HG03045 (cell line): ENCODE measurements around the gene PSMB7.
"Not testable (repeated sequence)": the region's sequence is repeated elsewhere in the genome, so short reads cannot be mapped to it uniquely, and the experiment has no call there.

ENCODE experiments used
- ATAC-seq: cut with Tn5 transposase; IDR thresholded peaks from one replicate; pipeline ENCODE4 v1.9.1; 2021; ENCODE audit warnings: mild to moderate bottlenecking, moderate library complexity; ENCODE audit not compliant: unreplicated experiment

The PSMB7 gene

DNA sequence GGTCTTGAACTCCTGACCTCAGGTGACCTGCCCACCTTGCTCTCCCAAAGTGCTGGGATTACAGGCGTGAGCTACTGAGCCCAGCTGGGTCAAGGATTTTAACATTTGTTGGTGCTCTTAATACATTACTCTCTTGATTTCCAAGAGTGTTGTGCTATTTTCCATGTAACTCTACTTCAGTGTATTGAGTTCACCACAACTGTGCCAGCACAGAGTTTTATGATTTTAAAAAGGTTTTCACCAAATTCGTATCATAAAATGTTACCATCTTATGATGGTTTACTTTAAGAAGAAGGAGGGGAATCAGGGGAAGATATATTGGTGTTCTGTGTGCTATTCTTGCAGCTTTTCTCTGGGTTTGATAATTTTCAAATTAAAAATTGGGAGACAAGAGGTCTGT lies 28.4 kb upstream of the PSMB7 start:
- no peak for ATAC-seq

DNA sequence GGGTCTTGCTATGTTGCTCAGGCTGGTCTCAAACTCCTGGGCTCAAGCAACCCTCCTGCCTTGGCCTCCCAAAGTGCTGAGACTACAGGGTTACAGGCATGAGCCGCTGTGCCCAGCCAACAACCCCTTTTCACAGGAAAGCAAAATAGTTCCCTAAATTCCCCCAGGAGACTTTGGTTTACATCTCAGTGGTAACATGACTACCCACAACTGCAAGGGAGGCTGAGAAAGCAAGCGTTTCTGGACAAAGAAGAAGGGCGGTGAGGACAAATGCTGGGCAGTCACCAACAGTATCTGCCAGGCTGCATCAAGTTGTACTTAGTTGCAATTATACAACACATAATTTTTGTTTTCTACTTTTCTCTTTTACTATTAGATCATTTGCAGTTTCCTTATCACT lies 27.6 kb upstream of the PSMB7 start:
- no peak for ATAC-seq

DNA sequence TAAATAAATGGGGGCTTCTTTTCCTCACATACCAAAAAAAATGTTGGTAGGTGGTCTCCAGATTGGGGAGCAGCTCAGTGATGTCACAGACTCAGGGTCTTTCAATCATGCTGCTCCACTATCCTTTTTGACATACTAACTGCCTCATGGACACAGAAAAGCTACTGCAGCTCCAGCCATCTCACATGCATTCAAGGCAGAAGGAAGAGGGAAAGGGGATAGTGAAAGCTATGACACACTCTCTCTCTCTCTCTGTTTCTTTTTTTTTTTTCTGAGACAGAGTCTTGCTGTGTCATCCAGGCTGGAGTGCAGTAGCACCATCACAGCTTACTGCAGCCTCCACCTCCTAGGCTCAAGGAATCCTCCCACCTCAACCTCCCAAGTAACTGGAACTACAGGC lies 27.1 kb upstream of the PSMB7 start:
- ATAC-seq = no peak

DNA sequence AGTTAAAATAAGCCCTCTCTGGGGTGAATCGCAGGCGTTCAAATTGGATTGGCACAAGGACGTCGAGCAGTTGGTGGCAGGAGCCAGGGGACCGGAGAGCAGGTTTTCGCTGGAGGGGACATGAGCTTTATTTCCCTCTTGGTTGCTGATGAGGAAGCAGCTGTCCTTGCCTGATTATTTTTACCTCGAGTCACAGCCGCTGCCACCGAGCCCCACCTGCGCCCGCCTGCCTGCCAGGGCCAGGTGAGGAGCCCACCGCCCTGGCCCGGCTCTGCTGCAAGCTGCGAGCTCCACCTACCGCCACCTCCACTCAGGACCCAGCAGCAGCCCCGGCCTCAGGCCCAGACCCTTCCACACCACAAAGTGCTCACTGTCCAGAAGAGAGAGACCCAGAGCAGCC lies 26.0 kb upstream of the PSMB7 start:
- ATAC-seq = no peak

DNA sequence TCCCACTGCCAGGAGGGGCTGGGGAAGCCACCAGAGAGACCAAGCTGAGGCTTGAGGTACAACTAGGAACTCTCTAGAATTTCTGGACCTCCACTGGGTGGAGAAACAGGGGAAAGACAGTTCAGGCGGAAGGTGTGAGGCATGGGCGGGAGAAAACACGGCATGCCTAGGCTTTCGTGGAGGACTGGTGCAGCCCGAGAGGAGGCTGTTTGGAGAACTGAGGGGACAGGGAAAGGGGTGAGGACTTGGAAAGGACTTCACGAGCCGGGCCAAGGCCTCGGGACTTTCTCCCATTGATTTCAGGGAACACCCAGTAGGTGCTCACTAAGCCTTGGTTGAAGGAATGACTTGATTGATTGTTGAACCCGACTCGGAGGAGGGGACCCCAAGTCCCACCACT lies 25.5 kb upstream of the PSMB7 start:
- ATAC-seq = no peak

DNA sequence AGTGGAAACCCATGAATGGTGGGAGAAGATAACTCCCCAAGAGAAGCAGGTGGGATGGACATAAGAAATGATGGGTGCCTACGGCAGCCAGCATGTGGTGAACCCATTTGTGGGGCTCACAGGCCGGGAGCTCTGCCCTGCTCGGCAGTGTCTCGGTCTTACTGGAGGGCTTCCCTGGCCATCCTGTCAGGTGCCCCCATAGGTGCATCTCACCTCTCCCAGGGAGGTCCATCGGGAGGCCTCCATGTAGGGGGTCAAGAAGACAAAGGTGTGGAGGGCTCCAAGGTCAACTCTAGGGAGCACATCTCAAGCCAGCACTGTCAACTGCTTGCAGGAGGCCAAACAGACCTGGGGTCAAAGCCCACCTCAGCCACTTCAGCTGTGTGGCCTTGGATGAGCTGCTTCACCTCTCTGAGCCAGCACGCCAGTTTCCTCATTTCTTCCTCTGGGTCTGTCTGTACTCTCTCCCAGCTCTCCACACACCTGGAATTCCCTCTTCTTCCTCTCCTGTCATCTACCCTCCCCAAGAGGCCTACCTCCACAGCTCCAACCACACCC lies 24.5 kb upstream of the PSMB7 start:
- ATAC-seq = no peak

DNA sequence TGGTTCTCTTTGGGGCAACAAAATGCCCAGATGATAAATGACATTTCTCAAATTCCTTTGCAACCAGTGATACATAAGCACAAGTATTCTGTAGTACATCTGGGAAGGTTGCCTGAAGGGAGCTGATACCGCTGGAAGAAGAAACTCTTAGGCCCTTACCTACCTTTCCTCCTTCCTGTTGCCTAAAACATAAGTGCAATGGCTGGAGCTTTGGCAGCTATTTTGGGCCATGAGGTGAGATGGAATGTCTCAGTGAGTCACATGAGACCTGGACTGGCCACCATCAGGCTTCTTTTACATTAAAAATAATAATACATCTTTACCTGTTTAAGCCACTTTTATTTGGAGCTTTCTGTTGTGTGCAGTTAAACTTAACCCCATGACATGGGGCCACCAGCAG lies 23.8 kb upstream of the PSMB7 start:
- no peak for ATAC-seq

DNA sequence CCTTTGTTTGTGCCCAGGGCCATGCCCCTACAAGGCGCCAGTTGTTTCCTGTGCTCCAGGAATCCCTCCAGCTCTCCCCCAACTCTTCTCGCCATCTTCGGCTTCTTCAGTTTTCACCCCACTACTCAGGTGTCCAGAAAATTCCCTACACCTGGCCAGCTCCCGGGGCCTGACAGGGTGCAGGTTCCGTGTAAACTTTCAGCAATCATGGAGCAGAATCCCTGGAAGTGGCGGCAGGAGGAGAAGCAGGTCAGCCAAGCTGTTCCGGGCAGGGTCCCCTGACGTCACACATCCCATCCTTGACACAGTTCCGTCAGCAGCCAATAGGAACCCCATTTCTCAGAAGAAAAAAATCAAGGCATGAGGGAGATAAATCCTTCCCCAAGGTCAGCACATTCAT lies 22.8 kb upstream of the PSMB7 start:
- no peak for ATAC-seq

DNA sequence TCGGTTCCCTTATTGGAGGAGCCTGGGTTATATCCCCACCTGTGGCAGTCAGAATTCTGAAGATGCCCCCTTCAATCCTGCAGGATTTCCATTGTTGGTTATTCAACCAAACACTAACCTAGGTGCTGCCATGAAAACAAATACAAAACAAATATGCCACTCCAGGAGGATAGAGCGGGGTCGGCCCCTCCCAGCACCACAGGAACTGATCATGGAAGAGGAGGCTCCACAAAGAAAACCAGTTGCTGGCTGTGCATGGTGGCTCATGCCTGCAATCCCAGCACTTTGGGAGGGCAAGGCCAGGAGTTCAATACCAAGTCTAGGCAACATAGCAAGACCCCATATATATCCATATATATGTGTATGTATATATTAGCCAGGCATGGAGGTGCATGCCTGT lies 21.8 kb upstream of the PSMB7 start:
- ATAC-seq = no peak

DNA sequence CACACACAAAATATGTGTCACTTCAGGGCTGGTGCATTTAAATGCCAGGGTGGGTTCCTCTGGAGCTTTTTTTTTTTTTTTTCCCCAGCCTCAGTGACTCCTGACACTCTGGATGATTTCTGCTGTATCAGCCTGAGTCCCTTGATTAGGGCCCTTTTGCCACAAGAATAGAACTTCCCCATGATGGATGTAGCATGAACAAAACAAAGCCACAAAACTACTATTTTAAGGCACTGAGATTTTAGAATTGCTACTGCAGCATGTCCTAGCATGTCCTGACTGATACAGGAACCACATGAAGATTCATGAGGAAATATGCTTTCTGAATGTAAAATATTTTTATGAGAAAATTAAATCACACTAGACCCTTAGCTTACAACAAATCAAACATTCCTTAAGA lies 21.1 kb upstream of the PSMB7 start:
- no peak for ATAC-seq

DNA sequence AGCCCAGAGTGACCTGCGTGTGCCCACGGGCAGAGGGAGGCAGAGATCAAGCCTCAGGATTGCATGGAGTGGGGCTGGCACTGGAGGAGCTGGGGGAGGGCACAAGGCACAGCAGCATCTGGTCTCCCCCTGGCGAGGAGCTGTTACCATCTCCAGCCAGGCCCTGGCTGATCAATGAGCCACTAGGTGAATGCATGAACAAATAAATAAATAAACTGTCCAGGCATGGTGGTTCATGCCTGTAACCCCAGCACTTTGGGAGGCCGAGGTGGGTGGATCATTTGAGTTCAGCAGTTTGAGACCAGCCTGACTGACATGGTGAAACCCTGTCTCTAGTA lies 14.3 kb upstream of the PSMB7 start:
- ATAC-seq = no peak

DNA sequence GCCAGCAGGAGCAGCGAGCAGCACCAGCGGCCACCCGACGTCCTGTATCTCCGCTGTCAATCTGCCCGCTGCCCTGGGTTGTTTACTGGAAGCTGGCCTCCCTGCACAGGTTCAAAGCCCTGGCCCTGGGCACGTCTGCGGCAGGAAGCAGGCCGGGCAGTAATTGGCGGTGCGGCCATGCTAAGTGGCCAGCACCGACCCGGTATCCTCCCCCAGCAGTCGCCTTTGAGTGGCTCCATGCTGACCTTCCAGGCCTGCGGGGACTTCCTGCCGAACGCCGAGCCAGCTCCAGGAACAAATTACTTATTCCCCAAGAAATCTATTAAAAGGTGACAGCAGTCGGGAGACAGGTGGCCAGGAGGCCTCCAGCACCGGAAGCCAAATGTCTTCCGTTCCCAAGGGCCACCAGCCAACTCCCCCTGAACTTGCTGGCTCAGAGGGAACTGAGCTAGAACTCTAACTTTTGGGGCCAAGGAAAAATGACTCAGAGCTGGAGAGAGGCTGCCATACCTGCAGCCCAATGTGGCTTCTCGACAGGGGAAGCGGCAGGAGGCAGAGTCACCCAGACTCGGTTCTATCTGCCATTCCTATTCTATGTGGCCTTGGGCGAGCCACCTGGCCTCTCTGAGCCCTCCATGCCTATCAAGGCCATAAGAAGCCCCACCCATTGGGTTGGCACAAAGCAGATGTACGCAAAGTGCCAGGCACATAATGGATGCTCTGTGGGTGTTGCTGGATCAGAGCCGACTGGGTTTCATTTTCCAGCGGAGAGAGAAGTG lies 13.7 kb upstream of the PSMB7 start:
- ATAC-seq = no peak

DNA sequence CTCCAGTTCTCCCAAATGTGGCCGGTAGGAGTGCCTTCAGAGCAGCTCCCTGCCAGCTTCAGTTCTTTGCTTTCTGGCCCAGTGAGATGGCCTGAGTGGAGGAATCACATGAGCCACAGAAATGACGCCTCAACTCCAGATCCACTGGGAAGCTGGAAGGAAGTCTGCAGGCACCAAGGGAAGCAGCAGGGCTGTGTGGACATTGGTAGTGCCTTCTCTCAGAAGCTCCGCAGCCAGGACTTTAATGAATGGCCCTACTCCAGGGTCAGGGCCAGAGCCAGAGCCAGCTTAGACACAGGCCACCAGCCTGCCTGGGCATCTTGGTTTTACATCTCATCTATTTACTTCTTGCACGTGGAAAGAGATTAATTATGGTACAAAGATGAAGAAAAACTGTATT lies 12.0 kb upstream of the PSMB7 start:
- no peak for ATAC-seq

DNA sequence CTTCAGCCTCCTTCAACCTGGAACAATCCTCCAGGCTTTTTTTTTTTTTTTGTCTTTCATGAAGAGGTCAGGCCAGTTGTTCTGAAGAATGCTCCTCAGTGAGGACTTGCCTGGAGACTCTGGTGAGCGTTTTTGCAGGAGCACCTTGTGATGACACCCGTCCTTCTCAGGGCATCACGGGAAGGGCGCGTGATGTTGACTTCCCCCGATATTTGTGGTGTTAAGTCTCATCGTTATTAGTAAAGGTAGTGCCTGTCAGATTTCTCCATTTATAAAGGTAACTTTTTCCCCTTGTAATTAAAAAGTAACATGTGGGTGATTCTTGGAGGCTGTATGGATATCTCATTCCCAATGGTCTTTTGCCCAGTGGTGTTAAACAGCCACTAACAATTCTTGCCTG lies 11.1 kb upstream of the PSMB7 start:
- ATAC-seq = no peak

DNA sequence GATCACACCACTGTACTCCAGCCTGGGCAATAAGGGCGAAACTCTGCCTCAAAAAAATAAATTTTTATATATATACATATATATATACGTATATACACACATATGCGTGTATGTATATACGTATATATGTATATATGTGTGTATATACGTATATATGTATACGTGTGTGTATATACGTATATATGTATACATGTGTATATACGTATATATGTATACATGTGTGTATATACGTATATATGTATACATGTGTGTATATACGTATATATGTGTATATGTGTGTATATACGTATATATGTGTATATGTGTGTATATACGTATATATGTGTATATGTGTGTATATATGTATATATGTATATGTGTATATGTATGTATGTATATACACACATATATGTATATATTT lies 10.5 kb upstream of the PSMB7 start:
- ATAC-seq = not testable (repeated sequence)

DNA sequence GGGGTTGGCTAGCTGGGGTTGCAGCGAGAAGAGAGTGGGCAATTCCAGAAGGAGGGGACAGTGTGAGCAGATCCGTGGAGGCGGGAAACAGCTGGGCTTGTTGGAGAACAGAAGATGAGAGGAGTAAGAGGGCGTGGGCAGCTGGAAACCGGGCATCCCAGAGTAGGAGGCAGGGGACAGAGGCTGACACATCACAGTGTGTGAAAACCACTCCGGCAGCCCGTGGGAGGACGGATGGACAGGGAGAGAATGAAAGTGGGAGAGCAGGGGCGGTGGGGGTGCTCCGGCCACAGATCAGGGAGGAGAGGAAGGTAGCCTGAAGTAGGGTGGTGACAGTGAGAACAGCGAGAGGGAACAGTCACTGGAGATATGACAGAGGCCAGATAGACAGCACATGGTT lies 8.3 kb upstream of the PSMB7 start:
- ATAC-seq = no peak

DNA sequence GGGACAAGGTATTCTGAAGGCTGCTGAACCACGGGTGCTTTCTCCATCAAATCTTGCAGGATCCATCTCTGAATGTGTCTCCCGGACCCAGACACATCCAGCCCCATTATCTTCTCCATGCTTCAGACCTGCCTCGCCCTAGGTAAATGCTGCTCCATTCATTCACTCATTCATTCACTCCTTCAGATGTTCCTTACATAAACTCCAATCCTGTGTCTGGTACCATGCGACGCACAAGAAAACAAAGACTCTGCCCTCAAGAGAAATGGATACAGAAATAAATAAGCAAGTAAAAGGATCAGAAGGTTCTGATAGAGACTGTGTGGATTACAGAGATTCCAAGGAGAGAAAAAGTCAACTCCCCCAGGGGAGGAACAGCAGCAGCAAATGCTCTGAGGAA lies 7.9 kb upstream of the PSMB7 start:
- ATAC-seq = no peak

DNA sequence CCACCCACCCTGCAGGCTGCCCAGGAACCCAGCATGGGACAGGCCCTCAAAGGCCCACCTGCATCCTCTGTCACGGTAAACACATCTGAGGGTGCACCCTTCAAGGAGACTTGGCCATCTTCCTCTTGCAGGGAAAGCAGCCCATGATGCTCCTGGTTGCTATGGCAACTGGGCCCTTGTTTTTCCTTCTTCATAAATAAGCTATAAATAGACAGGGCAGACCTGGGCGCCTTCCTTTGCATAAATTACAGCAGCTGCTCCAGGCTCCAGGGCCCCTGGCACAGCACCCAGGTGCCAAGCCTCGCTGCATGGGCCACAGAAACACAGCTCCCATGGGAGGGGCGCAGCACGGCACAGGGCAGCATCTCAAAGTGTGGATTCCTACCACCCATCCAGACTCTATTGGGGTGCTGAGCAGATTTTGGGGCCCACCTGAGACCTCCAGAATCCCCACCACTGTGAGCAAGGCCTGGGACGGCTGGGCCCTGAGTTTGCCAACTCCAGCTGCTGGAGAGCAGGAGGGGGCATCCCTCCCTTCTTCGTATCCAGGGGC lies 5.8 kb upstream of the PSMB7 start:
- ATAC-seq = no peak

DNA sequence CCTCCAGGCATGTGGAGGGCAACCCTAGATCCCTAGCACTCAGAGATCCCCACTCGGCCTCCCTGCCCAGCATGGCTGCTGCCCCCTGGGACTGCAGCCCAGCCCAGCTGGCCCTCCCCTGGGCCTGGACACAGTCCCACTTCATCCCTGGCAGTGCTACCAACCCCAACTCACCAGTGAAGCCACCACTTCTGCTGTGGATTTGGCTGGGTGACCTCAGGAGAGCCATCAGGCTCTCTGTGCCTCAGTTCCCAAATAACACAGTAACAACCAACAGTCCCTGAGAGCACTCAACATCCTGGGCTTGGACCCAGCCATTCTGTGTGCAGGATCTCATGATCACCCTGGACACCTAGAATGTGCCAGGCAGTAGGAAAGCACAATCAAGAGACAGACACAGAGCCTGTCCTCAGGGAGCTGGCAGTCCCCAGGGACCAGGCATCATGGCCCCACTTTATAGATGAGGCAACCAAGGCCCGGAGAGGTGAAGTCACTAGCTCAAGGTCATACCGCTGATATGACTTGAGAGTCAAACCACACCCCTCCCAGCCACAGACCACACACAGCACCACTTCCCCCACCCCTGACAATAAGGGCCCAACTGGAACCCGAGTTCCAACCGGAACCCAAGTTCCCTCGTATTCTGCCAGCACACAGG lies 4.7 kb upstream of the PSMB7 start:
- ATAC-seq = no peak

DNA sequence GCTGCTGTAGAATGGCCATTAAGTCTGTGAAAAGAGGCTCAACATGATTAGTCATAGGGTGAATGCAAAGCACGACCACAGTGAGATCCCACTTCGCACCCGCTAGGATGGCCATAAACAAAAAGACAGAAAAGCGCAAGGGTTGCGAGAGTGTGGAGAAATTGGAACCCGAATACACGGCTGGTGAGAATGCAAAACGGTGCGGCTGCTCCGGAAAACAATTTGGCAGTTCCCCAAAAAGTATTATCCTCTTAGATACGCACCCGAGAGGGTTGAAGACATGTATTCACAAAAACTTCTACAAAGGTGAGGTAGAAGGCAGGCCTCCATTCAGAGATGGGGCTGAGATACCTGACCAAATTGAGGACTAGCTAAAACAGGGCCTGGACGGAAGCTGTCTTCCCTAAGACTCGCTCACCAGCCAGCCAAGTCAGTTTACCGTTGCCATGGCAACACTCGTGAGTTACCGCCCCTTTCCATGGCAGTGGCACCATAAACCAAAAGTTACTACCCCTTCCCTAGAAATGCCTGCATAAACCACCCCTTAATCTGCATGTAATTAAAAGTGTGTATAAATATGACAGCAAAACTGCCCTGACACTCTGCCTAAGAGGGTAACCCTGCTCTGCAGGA lies 726 bp upstream of the PSMB7 start:
- ATAC-seq = no peak

DNA sequence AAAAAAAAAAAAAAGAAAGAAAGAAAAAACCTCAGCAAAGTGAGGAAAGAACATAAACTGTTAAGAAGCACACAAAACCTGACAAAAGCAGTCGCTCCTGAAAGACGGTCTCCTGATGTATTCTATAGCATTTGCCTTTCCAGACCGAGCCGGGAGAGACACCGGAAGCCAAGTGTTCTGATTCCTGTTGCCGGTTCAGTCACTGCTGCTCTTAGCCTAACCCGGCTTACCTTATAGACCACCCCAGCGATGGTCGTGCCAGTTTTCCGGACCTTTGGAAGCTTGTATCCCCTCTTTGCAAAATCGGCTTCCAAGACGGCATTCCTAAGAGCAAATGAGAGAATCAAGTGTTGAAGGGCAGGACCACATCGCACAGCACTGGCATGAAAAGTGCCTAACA lies 630 bp downstream of the PSMB7 start:
- ATAC-seq = no peak

DNA sequence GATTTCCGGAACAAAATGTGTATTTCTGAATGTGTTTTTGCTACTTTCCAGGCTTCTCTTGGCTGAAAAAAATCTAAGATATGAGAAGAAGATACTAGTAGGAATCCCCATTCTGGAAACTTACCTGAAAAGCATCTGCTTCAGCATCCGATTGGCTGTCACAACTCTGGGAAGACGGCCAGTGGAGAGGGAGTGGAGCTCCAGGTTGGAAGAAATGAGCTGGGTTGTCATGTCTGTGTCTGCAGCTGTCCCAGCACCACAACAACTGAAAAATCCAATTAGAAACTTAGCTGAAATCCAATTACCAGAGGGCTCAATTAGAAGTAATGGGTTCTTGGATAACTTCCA lies 3.0 kb downstream of the PSMB7 start:
- no peak for ATAC-seq
